Measurements from ENCODE around the gene JOSD1. TPM values are rescaled to one million over a fixed set of nuclear protein-coding genes. Genes with fewer than 3 reads are reported as not detected.

Gene JOSD1
- total and polyA plus RNA-seq, 2 experiments from 2014 or later = 18.6 to 104 TPM

GRCh38 chr22:38707346-38707745 lies 6.6 kb upstream of the JOSD1 start:
- Histone ChIP-seq H3K36me3 (replicated peaks; ENCODE audit: insufficient read depth, low read depth) (no peaks in the 10 kb centered on the region), H3K27ac (peak overlapping the region; percentile 83), H3K79me2 (peaks cover 61% of the 10 kb centered on the region), H2AFZ (no peak overlapping the region), H3K4me1 (ENCODE audit: insufficient read depth) (peaks cover 18% of the 10 kb centered on the region), H4K20me1 (ENCODE audit: insufficient read depth, poor library complexity, severe bottlenecking) (peaks cover 58% of the 10 kb centered on the region), H3K4me2 (peak overlapping the region; percentile 90), H3K9me2 (replicated peaks; ENCODE audit: insufficient read depth) (no peaks in the 10 kb centered on the region), H3K9me3 (ENCODE audit: low read depth) (no peaks in the 10 kb centered on the region), H3K27me3 (no peaks in the 10 kb centered on the region), H3K4me3 (peak overlapping the region; percentile 23)
- peak; percentile 56 for DNase-seq (ENCODE audit: low spot score)
- TF ChIP-seq CTCF (IDR thresholded peaks at IDR 0.05; ENCODE audit: poor library complexity) = no peak
- no peak for TF ChIP-seq EZH2 (IDR thresholded peaks at IDR 0.05; ENCODE audit: borderline replicate concordance)
- TF ChIP-seq EZH2phosphoT487 (IDR thresholded peaks at IDR 0.05; ENCODE audit: low read depth, severe bottlenecking, unreplicated experiment) = no peak
- 18% methylated on average over 2 of the region's 2 CpGs for WGBS (ENCODE audit: low lambda C conversion rate, missing lambda C conversion rate)

- TF ChIP-seq EZH2phosphoT487 (IDR thresholded peaks at IDR 0.05; ENCODE audit: low read depth, severe bottlenecking, unreplicated experiment) (no peak), CTCF (IDR thresholded peaks at IDR 0.05; ENCODE audit: poor library complexity) (no peak), EZH2 (IDR thresholded peaks at IDR 0.05; ENCODE audit: borderline replicate concordance) (no peak)
- H3K79me2 ChIP-seq = peaks cover 56% of the 10 kb centered on the region
- peaks cover 53% of the 10 kb centered on the region for H4K20me1 ChIP-seq (ENCODE audit: insufficient read depth, poor library complexity, severe bottlenecking)
- peak overlapping the region; percentile 43 for H2AFZ ChIP-seq
- H3K9me2 ChIP-seq (replicated peaks; ENCODE audit: insufficient read depth) = no peaks in the 10 kb centered on the region
- H3K9me3 ChIP-seq (ENCODE audit: low read depth) = no peaks in the 10 kb centered on the region
- no peaks in the 10 kb centered on the region for H3K36me3 ChIP-seq (replicated peaks; ENCODE audit: insufficient read depth, low read depth)
- H3K4me3 ChIP-seq = peak overlapping the region; percentile 23
- no peak for DNase-seq (ENCODE audit: low spot score)
- WGBS (ENCODE audit: low lambda C conversion rate, missing lambda C conversion rate) = 8% methylated on average over 4 of the region's 4 CpGs
- H3K27ac ChIP-seq = peak overlapping the region; percentile 83
- H3K4me2 ChIP-seq = peak overlapping the region; percentile 90
- H3K4me1 ChIP-seq (ENCODE audit: insufficient read depth) = peaks cover 18% of the 10 kb centered on the region
- H3K27me3 ChIP-seq = no peaks in the 10 kb centered on the region
Observed at GRCh38 chr22:38706901-38707195, 6.1 kb upstream of the JOSD1 start.

GRCh38 chr22:38706101-38706900 lies 5.6 kb upstream of the JOSD1 start:
- H3K4me2 ChIP-seq = peak overlapping the region; percentile 90
- peaks cover 47% of the 10 kb centered on the region for H4K20me1 ChIP-seq (ENCODE audit: insufficient read depth, poor library complexity, severe bottlenecking)
- H3K4me3 ChIP-seq = peak overlapping the region; percentile 23
- H3K36me3 ChIP-seq (replicated peaks; ENCODE audit: insufficient read depth, low read depth) = no peaks in the 10 kb centered on the region
- peaks cover 50% of the 10 kb centered on the region for H3K79me2 ChIP-seq
- WGBS (ENCODE audit: low lambda C conversion rate, missing lambda C conversion rate) = 1% methylated on average over 39 of the region's 80 CpGs
- peak overlapping the region; percentile 43 for H2AFZ ChIP-seq
- peak overlapping the region; percentile 83 for H3K27ac ChIP-seq
- no peak for TF ChIP-seq EZH2phosphoT487 (IDR thresholded peaks at IDR 0.05; ENCODE audit: low read depth, severe bottlenecking, unreplicated experiment)
- DNase-seq (ENCODE audit: low spot score) = peak; percentile 62
- no peaks in the 10 kb centered on the region for H3K27me3 ChIP-seq
- peaks cover 22% of the 10 kb centered on the region for H3K4me1 ChIP-seq (ENCODE audit: insufficient read depth)
- H3K9me3 ChIP-seq (ENCODE audit: low read depth) = no peaks in the 10 kb centered on the region
- H3K9me2 ChIP-seq (replicated peaks; ENCODE audit: insufficient read depth) = no peaks in the 10 kb centered on the region

- Histone ChIP-seq H3K79me2 (peaks cover 42% of the 10 kb centered on the region), H3K36me3 (replicated peaks; ENCODE audit: insufficient read depth, low read depth) (no peaks in the 10 kb centered on the region), H3K9me3 (ENCODE audit: low read depth) (no peaks in the 10 kb centered on the region), H3K27me3 (no peaks in the 10 kb centered on the region), H3K9me2 (replicated peaks; ENCODE audit: insufficient read depth) (no peaks in the 10 kb centered on the region), H2AFZ (peak within 1 kb of the TSS; percentile 43), H4K20me1 (ENCODE audit: insufficient read depth, poor library complexity, severe bottlenecking) (peaks cover 40% of the 10 kb centered on the region), H3K4me1 (ENCODE audit: insufficient read depth) (peaks cover 22% of the 10 kb centered on the region), H3K4me2 (peak within 1 kb of the TSS; percentile 90), H3K27ac (peak within 1 kb of the TSS; percentile 83), H3K4me3 (peak within 1 kb of the TSS; percentile 23)
- under 1% methylated on average over 55 of the region's 55 CpGs for WGBS (ENCODE audit: low lambda C conversion rate, missing lambda C conversion rate)
- DNase-seq (ENCODE audit: low spot score) = peak; percentile 100
- TF ChIP-seq EZH2 (IDR thresholded peaks at IDR 0.05; ENCODE audit: borderline replicate concordance) (no peak), CTCF (IDR thresholded peaks at IDR 0.05; ENCODE audit: poor library complexity) (no peak), EZH2phosphoT487 (IDR thresholded peaks at IDR 0.05; ENCODE audit: low read depth, severe bottlenecking, unreplicated experiment) (no peak)
Observed at GRCh38 chr22:38705235-38706100, 4.7 kb upstream of the JOSD1 start, which contains the start of gene GTPBP1. GTPBP1 (plus strand) TSS chr22:38705944; CDS start chr22:38705956, 12 bp downstream.
